ENCODE results near the gene KIF15.
"Not testable (repeated sequence)": the region's sequence is repeated elsewhere in the genome, so short reads cannot be mapped to it uniquely, and the experiment has no call there.

KIF15 gene

DNA sequence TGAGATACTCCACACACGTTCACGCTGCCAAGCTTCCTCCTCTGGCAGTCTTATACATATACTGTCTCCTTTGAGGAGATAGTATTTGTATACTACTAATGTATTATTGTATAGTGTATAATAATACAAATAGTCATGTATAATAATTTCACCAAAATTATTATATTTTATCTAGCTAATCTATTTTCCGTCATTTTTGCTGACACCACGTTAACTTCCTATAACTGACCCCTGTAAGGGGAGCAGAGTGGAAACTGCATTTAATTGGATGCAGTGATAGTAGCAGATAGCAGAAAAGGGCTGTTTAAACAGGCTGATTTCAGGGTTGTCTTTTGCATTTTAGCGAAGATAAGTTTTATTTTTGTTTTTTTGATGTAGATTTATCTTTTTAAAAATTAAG is 69.6 kb downstream of the KIF15 start:
- no peak for DNase-seq

GRCh38 chr3:44832032-44832431 is 70.4 kb downstream of the KIF15 start:
- DNase-seq = no peak

GRCh38 chr3:44832965-44833364 is 71.4 kb downstream of the KIF15 start:
- DNase-seq = no peak

- no peak for DNase-seq
These were observed 71.8 kb downstream of the KIF15 start for GRCh38 chr3:44833394-44833793.

DNA sequence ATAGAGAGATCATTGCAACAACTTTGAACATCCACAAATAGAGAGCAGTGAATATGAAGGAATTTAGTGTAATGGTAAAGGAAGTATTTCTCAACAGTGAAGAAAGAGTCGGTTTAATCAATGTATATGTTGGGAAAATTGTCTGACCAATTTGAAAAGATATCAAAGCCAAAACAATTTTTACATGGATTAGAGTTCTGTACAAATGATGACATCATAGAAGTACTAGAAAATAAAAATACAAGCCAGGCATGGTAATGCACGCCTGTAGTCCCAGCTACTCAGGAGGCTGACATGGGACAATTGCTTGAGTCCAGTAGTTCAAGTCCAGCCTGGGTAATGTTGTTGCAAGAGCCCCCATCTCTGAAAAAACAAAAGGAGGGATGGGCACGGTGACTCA is 74.1 kb downstream of the KIF15 start:
- DNase-seq = no peak

GRCh38 chr3:44842376-44842775 is 80.8 kb downstream of the KIF15 start:
- DNase-seq = no peak

GRCh38 chr3:44845528-44846520 is 84.2 kb downstream of the KIF15 start:
- no peak for DNase-seq

GRCh38 chr3:44848634-44849033 is 87.0 kb downstream of the KIF15 start:
- DNase-seq = no peak

GRCh38 chr3:44856663-44857062 is 95.1 kb downstream of the KIF15 start:
- DNase-seq = not testable (repeated sequence)

DNA sequence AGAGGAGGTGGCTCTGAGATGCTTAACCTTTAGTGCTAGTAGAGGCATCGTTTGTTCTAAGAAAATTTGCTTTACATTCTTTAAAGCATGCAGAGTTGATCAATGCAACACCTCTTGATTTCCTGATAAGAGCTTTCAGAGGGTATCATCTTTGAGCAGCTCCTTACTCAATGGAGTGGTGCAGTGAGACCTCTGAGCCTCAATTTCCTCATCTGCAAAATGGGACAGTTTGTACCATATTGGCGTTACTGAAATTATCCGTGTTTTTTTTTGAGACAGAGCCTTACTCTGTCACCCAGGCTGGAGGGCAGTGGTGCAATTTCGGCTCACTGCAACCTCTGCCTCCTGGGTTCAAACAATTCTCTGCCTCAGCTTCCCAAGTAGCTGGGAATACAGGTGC is 98.5 kb downstream of the KIF15 start:
- DNase-seq = no peak

GRCh38 chr3:44861412-44862225 is 100.0 kb downstream of the KIF15 start, which contains the start of gene TMEM42:
TSS of gene TMEM42 (plus strand) at chr3:44861912. CDS start at chr3:44861925, 13 bp downstream.
- peak; percentile 67 for DNase-seq

GRCh38 chr3:44862226-44862637 is 100.6 kb downstream of the KIF15 start:
- DNase-seq = no peak

- no peak for DNase-seq
These were observed 103.9 kb downstream of the KIF15 start for GRCh38 chr3:44865272-44866035.

- no peak for DNase-seq
These were observed 106.0 kb downstream of the KIF15 start for GRCh38 chr3:44867421-44868111.

GRCh38 chr3:44870375-44871061 is 108.9 kb downstream of the KIF15 start:
- DNase-seq = no peak

DNA sequence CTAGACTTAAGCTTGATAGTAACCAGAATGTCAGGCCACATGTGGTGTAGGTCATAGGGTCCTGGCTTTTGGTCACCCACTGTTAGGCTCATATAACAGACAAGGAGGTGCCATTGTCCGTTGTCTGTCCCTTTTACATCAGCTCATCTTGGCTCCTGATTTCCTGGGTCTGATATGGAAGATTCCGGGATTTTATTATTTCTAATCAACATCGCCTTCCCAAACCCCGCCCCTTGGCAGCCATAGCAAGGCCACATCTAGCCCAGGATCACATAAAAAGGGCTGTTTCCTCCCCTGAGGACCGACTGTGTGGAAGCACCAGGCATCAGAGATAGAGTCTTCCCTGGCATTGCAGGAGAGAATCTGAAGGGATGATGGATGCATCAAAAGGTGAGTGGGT is 112.7 kb downstream of the KIF15 start, which contains the start of gene TGM4:
TSS of gene TGM4 (plus strand) at position 301 of the 400 bp plus-strand sequence. CDS start at position 372, 71 bp downstream.
- DNase-seq = no peak

DNA sequence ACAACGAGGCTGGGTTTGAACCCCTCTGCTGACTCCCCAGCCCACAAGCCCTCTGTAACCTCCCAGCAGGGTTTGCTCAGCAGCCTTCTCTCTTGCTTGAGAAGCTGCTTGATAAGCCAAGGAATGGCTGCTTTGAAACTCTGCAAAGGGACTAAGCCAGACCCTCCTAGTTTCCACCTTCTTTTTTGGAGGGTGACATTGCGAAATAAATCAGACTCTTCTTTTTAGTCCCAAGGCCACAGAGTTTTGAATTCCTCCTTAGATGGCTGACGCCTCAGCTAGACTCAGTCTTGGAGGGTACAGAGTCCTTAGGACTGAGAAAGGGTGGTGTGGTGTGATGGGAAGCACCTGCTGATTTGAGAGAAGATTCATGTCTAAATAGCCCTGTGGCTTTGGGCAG is 114.0 kb downstream of the KIF15 start:
- no peak for DNase-seq

- DNase-seq = no peak
These were observed 115.7 kb downstream of the KIF15 start for GRCh38 chr3:44877333-44877732.

DNA sequence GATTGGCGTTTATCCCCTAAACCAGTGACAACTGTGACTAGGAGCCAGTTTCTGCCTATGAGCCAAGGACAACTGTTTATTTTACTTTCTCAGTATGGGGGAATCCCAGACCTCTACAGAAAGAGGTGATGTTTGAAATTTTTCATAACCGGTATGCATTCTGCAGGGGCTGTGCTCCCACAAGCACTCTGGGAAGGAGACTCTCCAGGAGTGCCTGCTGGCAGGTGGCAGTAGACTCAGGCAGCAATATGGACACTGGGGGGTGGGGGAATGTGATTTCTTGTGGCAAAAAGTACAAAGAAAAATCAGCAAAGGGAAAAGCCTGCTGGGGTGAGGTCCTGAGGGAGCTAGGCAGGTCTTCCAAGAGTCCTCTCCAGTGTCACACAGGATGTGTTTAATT is 118.7 kb downstream of the KIF15 start:
- DNase-seq = no peak

DNA sequence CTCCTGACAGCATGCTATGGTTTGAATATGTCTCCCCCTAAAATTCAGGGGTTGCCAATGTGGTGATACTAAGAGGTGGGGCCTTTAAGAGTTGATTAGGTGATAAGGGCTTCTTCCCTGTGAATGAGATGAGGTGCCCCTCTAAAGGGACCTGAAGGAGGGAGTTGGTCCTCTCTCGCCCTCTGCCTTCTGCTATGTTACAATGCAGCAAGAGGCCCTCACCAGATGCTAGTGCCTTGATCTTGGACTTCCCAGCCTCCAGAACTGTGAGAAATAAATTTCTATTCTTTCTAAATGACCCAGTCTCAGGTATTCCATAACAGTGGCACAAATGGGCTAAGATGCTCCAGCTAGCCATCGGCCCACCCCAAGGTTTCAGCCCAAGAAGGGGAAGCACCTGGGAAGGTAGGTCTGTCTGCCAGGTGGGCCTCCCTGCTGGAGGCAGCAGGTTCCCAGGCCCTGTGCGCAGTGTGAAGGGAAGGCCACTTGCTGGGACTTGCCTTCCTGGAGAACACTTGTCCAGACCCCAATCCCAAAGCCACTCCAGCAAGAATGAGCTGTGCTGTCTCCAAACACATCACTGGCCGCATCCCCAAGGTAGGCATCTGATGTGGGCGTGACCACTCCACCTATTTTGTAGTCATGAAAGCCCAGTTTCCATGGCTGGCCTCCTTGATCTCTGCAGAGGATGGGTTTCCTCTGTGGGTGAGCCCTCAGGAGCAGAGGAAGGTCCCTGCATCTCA is 121.8 kb downstream of the KIF15 start:
- no peak for DNase-seq

DNA sequence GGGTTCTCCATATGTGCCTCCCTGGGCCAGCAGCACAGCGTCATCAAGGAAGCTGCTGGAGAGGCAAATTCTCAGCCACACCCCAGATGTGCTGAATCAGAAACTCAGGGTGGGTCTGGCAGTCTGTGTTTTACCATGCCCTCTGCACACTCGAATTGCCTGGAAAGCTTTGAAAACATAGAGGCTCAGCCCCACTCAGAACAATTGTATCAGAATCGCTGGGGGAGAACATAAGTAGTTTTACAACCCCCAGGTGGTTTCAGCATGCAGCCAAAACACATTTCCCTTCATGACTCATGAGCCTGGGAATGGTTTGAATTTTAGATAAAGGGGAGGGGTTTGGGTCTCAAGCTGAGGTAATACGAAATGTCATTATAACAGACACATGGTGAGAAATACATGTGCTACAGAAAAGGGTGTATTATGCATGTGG is 122.4 kb downstream of the KIF15 start:
- DNase-seq = peak; percentile 59
